Endodermal cell (in vitro differentiated cells): ENCODE data around the gene WDR47. TPM values are rescaled to one million over a fixed set of nuclear protein-coding genes. Genes with fewer than 3 reads are reported as not detected.
"Not testable (repeated sequence)": the region's sequence is repeated elsewhere in the genome, so short reads cannot be mapped to it uniquely, and the experiment has no call there.

Experiments used
- DNase-seq: peaks from one replicate; pipeline ENCODE4 v3.0.0-alpha.2; 2017
- H3K27ac ChIP-seq: 2 replicates; pipeline ENCODE4 v1.5.1; 2013; ENCODE audit warnings: mild to moderate bottlenecking, low read depth, low read length, moderate library complexity
- H3K27me3 ChIP-seq: 2 replicates; pipeline ENCODE4 v1.6.1; 2013; ENCODE audit warnings: mild to moderate bottlenecking, low read length, moderate library complexity; ENCODE audit not compliant: insufficient read depth, control insufficient read depth, poor library complexity, severe bottlenecking
- H3K36me3 ChIP-seq: 2 replicates; pipeline ENCODE4 v1.7.0; 2013; ENCODE audit warnings: mild to moderate bottlenecking, low read length, moderate library complexity; ENCODE audit not compliant: control insufficient read depth, insufficient read depth
- H3K4me1 ChIP-seq: one replicate; pipeline ENCODE4 v1.7.0; 2013; ENCODE audit warnings: low read length; ENCODE audit not compliant: control insufficient read depth, insufficient read depth
- H3K4me3 ChIP-seq: 2 replicates; pipeline ENCODE4 v1.5.1; 2013; ENCODE audit warnings: mild to moderate bottlenecking, low read length, moderate library complexity
- H3K9ac ChIP-seq: 2 replicates; pipeline ENCODE4 v1.6.1; 2013; ENCODE audit warnings: mild to moderate bottlenecking, low read length, moderate library complexity; ENCODE audit not compliant: poor library complexity, severe bottlenecking; ENCODE audit errors: extremely low read depth
- H3K9me3 ChIP-seq: 2 replicates; pipeline ENCODE4 v1.6.1; 2013; ENCODE audit warnings: mild to moderate bottlenecking, low read length, moderate library complexity; ENCODE audit not compliant: control insufficient read depth
- H3K27ac Mint-ChIP-seq: 2 replicates; pipeline ENCODE4 v1.8.0; 2020; ENCODE audit warnings: mixed read lengths
- H3K27me3 Mint-ChIP-seq: 2 replicates; pipeline ENCODE4 v1.8.0; 2021; ENCODE audit warnings: mild to moderate bottlenecking, mixed read lengths; ENCODE audit not compliant: insufficient read depth
- H3K36me3 Mint-ChIP-seq: 2 replicates; pipeline ENCODE4 v1.8.0; 2020; ENCODE audit warnings: low read depth, mixed read lengths
- H3K4me1 Mint-ChIP-seq: 2 replicates; pipeline ENCODE4 v1.8.0; 2020; ENCODE audit warnings: mixed read lengths
- H3K4me3 Mint-ChIP-seq: 2 replicates; pipeline ENCODE4 v1.8.0; 2020; ENCODE audit warnings: mild to moderate bottlenecking, moderate library complexity, mixed read lengths
- H3K9me3 Mint-ChIP-seq: 2 replicates; pipeline ENCODE4 v1.8.0; 2020; ENCODE audit warnings: mild to moderate bottlenecking, mixed read lengths
- WGBS, 2 experiments: methylation state at CpG; one replicate each; pipeline versions ENCODE4 v1.1.5 to v1.1.7; 2013; ENCODE audit warnings: missing lambda C conversion rate in 2 of 2, mixed read lengths in 1 of 2; ENCODE audit not compliant: insufficient coverage in 1 of 2, insufficient read length in 1 of 2; 5-methylcytosine and 5-hydroxymethylcytosine counted together
- total RNA-seq, 2 donors: library from RNA; stranded (reverse); fragmentation: NEBNext Ultra II Directional in 1 of 2; extraction: Animal tissue kit (Norgen Biotek cat#: 25700) in 1 of 2; gene quantifications; 2 replicates in 1 of 2; 3 replicates in 1 of 2; pipeline ENCODE4 v1.2.1, GENCODE V29; 2021
- TF ChIP-seq, protein P1 (sequence below): fragments of 200-600 bp; sonication (generic); conservative IDR thresholded peaks from 2 replicates; pipeline ENCODE4 v1.5.0; 2021; ENCODE audit warnings: antibody characterized with exemption, mild to moderate bottlenecking

WDR47 gene
- total RNA-seq, 2 donors from 2014 or later, result 7.5 to 9.2 TPM

DNA sequence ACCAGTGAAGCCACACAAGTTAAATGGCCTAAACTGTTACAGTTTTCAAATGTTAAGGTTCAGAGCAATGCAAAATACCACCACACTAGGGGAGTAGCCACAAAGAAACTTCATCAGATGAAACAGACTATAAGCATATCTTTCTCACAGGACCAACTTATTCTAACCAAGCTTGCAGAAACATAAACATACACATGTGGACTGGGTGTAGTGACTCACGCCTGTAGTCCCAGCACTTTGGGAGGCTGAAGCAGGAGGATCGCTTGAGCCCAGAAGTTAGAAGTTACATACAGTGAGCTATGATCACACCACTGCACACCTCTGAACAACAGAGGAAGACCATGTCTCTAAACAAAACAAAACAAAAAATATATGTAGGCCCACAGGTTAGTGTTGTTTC is 17.3 kb downstream of the WDR47 start:
- TF ChIP-seq, protein P1, sequence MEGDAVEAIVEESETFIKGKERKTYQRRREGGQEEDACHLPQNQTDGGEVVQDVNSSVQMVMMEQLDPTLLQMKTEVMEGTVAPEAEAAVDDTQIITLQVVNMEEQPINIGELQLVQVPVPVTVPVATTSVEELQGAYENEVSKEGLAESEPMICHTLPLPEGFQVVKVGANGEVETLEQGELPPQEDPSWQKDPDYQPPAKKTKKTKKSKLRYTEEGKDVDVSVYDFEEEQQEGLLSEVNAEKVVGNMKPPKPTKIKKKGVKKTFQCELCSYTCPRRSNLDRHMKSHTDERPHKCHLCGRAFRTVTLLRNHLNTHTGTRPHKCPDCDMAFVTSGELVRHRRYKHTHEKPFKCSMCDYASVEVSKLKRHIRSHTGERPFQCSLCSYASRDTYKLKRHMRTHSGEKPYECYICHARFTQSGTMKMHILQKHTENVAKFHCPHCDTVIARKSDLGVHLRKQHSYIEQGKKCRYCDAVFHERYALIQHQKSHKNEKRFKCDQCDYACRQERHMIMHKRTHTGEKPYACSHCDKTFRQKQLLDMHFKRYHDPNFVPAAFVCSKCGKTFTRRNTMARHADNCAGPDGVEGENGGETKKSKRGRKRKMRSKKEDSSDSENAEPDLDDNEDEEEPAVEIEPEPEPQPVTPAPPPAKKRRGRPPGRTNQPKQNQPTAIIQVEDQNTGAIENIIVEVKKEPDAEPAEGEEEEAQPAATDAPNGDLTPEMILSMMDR, result no peak
- Mint-ChIP-seq H3K4me1 (no peaks in the 10 kb centered on the region), H3K36me3 (peaks cover 17% of the 10 kb centered on the region), H3K27me3 (no peaks in the 10 kb centered on the region), H3K4me3 (no peak overlapping the region), H3K27ac (no peak overlapping the region), H3K9me3 (no peaks in the 10 kb centered on the region)
- DNase-seq, result no peak
- no peak overlapping the region for H3K9ac ChIP-seq
- H3K27me3 ChIP-seq, result no peaks in the 10 kb centered on the region
- H3K4me1 ChIP-seq, result no peaks in the 10 kb centered on the region
- H3K36me3 ChIP-seq, result no peaks in the 10 kb centered on the region
- 97 to 100% methylated on average over 2 of the region's 2 CpGs for WGBS, 2 experiments
- no peak overlapping the region for H3K4me3 ChIP-seq
- H3K9me3 ChIP-seq, result no peaks in the 10 kb centered on the region
- H3K27ac ChIP-seq, result no peak overlapping the region

DNA sequence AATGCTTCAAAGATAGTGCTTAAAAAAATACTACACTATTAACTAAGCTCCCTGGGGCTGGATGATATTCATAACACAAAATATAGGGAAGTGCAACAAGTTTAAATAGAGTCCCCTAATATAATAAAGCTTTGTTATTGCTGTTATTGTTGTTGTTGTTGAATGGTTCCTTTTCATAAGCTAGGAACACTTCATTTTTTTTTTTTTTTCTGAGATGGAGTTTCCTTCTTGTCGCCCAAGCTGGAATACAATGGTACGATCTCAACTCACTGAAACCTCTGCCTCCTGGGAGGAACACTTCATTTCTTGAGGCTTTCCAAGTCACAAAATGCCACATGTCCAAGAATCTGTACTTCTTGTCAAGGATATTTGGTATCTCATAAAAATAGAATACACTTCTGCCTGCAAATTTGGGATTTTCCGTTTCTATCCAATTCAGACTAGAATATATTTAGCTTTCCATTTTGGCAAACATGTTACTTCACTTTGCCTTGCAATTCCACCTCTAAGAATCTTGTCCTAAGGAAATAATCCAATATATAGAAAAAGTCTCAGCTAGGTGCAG is 21.1 kb downstream of the WDR47 start:
- no peaks in the 10 kb centered on the region for H3K27me3 ChIP-seq
- Mint-ChIP-seq H3K27ac (no peak overlapping the region), H3K4me1 (no peaks in the 10 kb centered on the region), H3K4me3 (no peak overlapping the region), H3K9me3 (peaks cover 5% of the 10 kb centered on the region), H3K27me3 (no peaks in the 10 kb centered on the region), H3K36me3 (peaks cover 35% of the 10 kb centered on the region)
- peaks cover 7% of the 10 kb centered on the region for H3K9me3 ChIP-seq
- no peak overlapping the region for H3K9ac ChIP-seq
- no peaks in the 10 kb centered on the region for H3K4me1 ChIP-seq
- DNase-seq, result no peak
- 96 to 100% methylated on average over 1 to 3 of the region's 3 CpGs for WGBS, 2 experiments
- H3K36me3 ChIP-seq, result peaks cover 15% of the 10 kb centered on the region
- TF ChIP-seq, protein P1, result no peak
- no peak overlapping the region for H3K27ac ChIP-seq
- H3K4me3 ChIP-seq, result no peak overlapping the region

DNA sequence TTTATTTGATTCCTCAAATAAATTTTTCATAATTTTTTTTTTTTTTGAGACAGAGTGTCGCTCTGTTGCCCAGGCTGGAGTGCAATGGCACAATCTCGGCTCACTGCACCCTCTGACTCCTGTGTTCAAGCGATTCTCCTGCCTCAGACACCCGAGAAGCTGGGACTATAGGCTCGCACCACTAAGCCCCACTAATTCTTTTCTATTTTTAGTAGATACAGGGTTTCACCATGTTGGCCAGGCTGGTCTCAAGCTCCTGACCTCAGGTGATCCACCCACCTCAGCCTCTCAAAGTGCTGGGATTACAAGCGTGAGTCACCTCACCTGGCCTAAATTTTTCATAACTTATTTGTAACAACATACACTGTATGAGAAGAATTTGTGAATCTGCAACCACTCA is 24.2 kb downstream of the WDR47 start:
- H3K36me3 ChIP-seq, result peaks cover 22% of the 10 kb centered on the region
- not testable (repeated sequence) for DNase-seq, H3K4me1 Mint-ChIP-seq, H3K4me3 ChIP-seq, H3K27me3 Mint-ChIP-seq, H3K4me1 ChIP-seq, H3K9me3 Mint-ChIP-seq, H3K27ac ChIP-seq, H3K9me3 ChIP-seq, H3K4me3 Mint-ChIP-seq, H3K27me3 ChIP-seq, H3K27ac Mint-ChIP-seq, H3K9ac ChIP-seq
- peaks cover 31% of the 10 kb centered on the region for H3K36me3 Mint-ChIP-seq
- 86 to 94% methylated on average over 3 to 6 of the region's 6 CpGs for WGBS, 2 experiments

DNA sequence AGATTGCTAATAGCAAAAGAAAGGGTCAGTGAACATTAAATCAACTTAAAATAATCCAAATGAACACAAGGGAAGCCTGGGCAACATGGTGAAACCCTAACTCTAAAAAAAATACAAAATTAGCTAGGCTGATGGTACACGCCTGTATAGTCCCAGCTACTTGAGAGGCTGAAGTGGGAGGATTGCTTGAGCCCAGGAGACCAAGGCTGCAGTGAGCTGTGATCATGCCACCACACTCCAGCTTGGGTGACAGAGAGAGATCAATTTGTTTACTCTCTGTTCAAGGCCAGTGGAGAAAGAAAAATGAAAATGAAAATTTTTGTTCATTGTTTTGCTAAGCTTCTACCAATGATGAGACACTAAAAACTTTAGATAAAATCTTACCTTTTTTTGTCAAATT is 24.8 kb downstream of the WDR47 start:
- H3K4me1 ChIP-seq, result no peaks in the 10 kb centered on the region
- Mint-ChIP-seq H3K36me3 (peaks cover 29% of the 10 kb centered on the region), H3K4me3 (no peak overlapping the region), H3K4me1 (no peaks in the 10 kb centered on the region), H3K27ac (no peak overlapping the region), H3K9me3 (peaks cover 5% of the 10 kb centered on the region), H3K27me3 (no peaks in the 10 kb centered on the region)
- TF ChIP-seq, protein P1, result no peak
- H3K9me3 ChIP-seq, result peaks cover 7% of the 10 kb centered on the region
- H3K36me3 ChIP-seq, result peaks cover 25% of the 10 kb centered on the region
- 96% methylated on average over 1 of the region's 1 CpG; no CpG with 5 or more reads in 1 of the 2 experiments for WGBS, 2 experiments
- DNase-seq, result no peak
- no peak overlapping the region for H3K27ac ChIP-seq
- no peaks in the 10 kb centered on the region for H3K27me3 ChIP-seq
- H3K9ac ChIP-seq, result no peak overlapping the region
- H3K4me3 ChIP-seq, result no peak overlapping the region
